Prostate gland (tissue), 2 donors: ENCODE results near the gene EVI2B.

Experiments used
- CTCF ChIP-seq, 4 experiments: fragments of 200-600 bp in 2 of 4; fragments of 450-650 bp in 2 of 4; sonication (generic) in 2 of 4; IDR thresholded peaks; 1 replicate in 3 of 4; 2 replicates in 1 of 4; pipeline ENCODE4 v1.5.1; 2016 to 2019; ENCODE audit warnings: antibody characterized with exemption in 4 of 4, mild to moderate bottlenecking in 2 of 4, moderate library complexity in 2 of 4
- POLR2AphosphoS5 ChIP-seq: sonication (generic); formaldehyde crosslinking; IDR thresholded peaks from one replicate; pipeline ENCODE4 v1.6.1; 2017; ENCODE audit warnings: antibody characterized with exemption

GRCh38 chr17:31297090-31297489, 16.8 kb downstream of the EVI2B start, which contains the start of gene OMG:
- no peak for TF ChIP-seq CTCF (IDR thresholded peaks at IDR 0.05)
- no peak for TF ChIP-seq POLR2AphosphoS5
